Activated T-cell treated with anti-CD3 and anti-CD28 coated beads for 48 hours (primary cell): Measurements from ENCODE around the gene FES.
"Not testable (repeated sequence)": the region's sequence is repeated elsewhere in the genome, so short reads cannot be mapped to it uniquely, and the experiment has no call there.

Source experiments
- DNase-seq: peaks from one replicate; pipeline ENCODE4 v3.0.0-alpha.2; 2020; ENCODE audit warnings: low read depth

The FES gene

DNA sequence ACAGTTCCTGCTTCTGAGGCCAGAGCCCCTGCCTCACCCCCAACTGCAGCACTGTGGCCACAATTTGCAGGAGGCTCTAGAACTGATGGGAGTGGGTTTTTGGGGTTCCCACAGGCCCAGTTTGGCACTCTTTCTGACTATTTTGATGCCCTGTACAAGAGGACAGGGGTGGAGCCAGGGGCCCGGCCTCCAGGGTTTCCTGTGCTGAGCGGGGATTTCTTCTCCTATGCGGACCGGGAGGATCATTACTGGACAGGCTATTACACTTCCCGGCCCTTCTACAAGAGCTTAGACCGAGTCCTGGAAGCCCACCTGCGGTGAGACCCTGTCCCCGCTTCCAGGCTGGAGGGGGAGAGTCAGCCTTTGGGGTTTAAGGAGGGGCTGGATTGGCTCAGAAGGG, 25.7 kb downstream of the FES start:
- no peak for DNase-seq

DNA sequence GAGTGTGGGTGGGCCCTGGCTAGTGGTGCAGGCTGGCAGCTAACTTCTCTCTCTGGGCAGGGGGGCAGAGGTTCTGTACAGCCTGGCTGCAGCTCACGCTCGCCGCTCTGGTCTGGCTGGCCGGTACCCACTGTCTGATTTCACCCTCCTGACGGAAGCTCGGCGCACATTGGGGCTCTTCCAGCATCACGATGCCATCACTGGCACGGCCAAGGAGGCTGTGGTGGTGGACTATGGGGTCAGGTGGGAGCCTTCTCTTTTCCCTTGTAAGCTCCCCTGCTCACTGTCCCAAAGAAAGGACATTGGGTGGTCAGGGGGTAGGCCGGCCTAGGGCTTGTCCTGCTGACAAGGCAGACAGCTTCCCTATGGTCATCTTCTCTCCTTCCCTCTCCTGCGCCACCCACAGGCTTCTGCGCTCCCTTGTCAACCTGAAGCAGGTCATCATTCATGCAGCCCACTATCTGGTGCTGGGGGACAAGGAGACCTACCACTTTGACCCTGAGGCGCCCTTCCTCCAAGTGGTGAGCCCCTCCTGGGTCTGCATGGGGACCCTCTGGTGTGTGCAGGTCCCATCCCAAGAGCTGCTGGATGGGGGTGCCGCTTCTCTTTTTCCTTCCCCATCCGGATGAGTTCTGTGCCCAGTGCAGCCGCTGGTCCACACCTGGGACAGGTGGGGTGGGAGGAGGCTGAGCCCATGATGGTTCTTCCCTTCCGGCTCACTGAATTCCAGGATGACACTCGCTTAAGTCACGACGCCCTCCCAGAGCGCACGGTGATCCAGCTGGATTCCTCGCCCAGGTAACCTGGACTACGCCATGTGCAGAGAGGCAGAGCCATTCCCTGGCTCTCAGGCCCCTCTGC, 26.4 kb downstream of the FES start:
- DNase-seq, result no peak

DNA sequence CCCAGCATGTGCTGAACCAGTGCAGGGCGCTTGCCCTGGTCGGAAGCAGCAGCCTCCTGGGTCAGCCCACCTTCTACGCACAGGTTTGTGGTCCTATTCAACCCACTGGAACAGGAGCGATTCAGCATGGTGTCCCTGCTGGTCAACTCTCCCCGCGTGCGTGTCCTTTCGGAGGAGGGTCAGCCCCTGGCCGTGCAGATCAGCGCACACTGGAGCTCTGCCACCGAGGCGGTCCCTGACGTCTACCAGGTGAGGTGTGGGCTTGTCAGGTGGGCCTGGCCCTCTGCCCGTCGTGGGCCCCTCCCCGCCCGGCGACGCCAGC, 27.0 kb downstream of the FES start:
- DNase-seq, result no peak

DNA sequence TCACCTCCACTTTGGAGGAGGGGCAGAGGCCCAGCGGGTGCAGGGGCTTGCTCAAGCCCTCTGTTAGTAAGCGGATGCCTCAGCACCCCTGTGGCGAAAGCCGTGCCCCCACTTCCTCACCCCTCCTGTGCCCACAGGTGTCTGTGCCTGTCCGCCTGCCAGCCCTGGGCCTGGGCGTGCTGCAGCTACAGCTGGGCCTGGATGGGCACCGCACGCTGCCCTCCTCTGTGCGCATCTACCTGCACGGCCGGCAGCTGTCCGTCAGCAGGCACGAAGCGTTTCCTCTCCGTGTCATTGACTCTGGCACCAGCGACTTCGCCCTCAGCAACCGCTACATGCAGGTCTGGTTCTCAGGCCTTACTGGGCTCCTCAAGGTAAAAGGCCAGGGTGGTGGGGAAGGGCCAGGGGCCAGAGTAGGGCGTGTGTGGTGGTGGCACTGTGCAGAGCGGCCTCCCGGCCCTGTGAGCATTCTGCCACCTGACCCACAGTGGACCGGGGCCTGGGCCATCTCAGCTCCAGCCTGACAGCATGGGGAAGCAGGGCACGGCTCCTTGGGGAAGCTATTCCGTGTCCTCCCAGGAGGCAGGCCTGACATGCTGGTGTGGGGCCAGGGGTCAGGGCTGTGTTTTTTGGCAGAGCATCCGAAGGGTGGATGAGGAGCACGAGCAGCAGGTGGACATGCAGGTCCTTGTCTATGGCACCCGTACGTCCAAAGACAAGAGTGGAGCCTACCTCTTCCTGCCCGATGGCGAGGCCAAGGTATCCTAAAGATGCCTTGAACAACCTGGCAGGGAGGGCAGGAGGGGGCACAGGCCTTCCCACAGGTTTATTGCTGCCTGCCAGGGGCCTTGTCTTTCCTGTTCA, 27.8 kb downstream of the FES start:
- no peak for DNase-seq

DNA sequence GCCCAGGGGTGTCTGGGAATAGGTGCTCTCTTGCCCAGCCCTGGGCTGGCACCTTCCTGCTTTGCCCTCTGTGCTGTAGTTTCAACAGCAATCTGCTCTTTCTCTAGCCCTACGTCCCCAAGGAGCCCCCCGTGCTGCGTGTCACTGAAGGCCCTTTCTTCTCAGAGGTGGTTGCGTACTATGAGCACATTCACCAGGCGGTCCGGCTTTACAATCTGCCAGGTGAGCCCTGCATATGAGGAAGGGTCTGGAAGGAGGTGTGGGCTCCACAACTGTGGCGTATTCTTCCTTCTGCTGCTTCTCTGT, 28.4 kb downstream of the FES start:
- DNase-seq, result no peak

DNA sequence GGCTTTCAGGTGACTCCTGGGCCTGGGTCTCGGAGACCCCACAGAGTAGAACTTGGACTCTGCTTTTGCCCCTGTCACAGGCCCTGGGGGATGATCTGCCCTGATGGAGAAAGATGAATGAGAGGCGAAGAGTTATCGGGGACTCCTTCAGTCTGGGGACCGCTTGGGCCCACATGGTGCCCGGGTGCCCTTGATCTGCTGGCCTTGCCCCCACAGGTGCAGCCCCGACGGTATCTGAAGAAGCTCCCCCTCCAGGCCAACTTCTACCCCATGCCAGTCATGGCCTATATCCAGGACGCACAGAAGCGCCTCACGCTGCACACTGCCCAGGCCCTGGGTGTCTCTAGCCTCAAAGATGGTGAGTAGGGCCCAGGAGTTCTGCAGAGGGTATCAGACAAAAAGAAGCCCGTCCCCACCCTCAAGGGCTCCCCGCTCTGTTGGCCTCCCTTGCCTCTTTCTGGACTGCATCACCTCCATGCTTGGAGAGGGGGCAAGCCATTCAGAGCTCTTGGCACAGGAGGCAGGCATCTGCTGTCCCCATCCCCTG, 29.2 kb downstream of the FES start:
- DNase-seq, result no peak

DNA sequence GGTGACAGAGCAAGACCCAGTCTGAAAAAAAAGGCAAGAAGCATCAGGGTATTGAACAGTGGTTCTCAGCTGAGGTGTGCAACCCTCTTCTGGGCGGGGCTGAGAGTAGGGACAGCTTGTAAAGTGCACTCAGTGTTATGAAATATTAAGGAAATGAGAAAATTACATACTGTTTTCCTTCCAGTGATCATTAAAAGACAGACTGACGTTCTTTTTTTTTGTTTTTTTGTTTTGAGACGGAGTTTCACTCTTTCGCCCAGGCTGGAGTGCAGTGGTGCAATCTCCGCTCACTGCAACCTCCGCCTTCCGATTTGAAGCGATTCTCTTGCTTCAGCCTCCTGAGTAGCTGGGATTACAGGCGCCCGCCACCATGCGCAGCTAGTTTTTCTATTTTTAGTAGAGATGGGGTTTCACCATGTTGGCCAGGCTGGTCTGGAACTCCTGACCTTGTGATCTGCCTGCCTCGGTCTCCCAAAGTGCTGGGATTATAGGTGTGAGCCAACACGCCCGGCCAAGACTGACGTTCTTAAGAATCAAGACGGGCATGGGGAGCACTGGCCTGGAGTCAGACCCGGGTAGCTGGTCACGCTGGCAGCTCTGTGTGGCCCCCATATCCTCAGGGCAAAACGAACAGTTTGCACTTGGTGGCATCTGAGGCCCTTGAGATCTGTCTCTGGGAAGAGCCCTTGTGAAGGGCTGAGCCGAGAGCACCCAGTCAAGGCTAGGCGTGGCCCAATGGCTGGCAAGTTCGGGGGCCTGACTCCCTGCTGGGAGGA, 30.2 kb downstream of the FES start:
- DNase-seq, result no peak

DNA sequence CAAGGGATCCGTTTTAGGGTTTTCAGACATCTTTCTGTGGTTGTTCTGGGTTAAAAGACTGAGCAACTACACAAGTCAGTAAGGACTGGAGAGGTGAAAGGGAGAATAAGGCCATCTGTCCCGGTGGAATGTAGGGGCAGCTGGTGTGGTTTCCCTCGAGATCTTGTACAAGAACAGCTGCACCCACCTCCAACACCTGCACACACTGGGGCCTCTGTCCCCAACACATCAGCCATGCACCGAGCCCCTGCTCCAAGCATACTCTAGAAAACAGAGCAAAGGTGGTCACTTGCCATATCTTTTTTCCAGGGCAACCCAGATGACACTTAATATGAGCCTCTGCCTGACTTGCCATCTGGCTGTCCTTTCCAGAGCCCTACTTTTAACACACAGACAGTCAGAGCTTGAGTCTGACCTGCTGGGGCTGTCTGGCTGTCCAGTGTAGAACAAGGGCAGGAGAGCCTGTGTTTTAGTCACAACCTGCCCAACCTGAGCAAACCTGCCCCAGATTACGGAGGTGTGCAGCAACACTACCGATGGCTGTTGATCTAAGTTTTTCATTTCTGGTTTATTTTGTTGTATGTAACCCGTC, 31.0 kb downstream of the FES start:
- DNase-seq, result no peak

DNA sequence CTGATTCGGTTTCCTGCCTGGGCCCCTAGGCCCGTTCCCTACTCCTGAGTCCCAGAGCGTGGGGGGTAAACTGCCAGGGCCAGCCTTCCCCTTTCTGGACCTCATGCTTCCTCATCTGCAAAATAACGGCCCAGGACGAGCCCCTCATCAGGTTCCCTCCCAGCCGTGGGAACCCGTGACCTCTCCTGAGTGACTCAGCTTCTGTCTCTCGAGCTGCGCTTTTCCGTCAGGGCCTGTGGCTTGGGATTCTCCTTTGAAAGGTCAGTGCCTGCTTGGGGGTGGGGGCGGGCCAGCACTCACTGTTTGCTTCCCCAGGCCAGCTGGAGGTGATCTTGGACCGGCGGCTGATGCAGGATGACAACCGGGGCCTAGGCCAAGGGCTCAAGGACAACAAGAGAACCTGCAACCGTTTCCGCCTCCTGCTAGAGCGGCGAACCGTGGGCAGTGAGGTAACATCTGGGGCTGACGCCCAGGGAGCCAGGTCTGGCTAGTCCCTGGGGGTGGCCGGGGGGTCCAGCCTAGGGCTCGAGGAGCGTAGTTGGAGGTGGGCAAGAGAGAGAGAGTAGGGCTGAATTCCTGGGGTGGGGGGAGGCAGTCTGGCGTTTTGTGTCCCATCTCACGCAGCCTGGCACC, 31.6 kb downstream of the FES start:
- DNase-seq, result no peak

DNA sequence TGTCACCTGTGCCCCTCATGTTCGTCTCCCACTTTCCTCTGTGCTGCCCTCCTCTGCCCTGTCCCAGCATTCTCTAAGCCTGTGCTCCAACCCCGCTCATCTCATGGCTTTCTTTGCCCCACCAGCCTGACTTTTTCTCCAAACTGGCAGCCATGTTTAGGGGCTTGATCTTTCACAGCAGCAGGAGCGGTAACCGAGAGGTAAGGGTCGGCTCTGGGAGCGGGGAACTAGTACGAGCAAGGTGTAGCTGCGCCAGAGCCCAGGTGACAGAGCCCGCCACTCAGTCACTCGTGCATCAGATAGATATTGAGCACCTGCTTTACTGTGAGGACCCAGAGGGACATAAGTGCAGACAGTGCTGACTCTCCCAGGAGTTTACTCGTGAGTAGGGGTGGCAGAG, 32.2 kb downstream of the FES start:
- DNase-seq, result no peak

DNA sequence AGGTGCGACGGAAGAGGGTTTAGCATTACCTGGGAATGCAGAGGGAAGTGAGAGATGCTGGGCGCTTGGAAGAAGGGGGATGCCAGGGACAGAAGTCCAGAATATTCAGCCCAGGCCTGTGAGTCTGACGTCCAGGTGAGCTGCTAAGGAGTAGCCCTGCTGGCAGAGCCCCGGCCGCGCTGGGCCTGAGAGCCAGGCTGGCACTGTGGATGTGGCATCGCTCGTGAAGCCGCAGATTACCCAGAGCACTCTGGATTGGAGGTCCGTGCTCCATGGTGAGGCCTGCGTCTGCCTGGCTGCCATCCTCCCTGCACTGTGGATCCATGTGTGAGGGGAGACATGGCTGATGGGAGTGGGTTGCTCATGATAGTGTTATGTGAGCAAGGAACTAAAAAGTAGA, 33.3 kb downstream of the FES start:
- no peak for DNase-seq

DNA sequence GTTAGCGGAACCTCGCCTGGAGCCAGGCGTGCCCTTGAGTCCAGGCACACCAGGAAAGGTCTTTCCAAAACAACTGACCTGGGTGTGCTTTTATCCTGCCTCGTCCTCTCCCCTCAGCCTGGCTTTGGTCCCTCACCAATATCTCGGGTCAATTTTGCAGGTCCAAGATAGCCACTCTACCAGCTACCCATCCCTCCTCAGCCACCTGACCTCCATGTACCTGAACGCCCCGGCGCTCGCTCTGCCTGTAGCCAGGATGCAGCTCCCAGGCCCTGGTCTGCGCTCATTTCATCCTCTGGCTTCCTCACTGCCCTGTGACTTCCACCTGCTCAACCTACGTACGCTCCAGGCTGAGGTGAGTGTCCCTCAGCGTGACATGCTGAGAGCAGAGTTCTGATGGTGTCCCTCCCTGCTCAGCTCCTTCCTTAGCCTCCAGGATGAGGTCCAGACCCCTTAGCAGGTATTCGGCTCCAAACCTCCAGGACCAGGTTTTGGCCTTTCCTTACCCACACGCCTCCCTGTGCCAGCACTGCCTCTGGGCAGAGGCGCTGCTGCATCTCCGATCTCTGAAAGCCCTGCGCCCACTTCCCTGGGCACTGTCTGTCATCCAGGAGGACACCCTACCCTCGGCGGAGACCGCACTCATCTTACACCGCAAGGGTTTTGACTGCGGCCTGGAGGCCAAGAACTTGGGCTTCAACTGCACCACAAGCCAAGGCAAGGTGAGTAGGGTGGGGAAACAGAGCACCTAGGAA, 33.9 kb downstream of the FES start:
- no peak for DNase-seq

DNA sequence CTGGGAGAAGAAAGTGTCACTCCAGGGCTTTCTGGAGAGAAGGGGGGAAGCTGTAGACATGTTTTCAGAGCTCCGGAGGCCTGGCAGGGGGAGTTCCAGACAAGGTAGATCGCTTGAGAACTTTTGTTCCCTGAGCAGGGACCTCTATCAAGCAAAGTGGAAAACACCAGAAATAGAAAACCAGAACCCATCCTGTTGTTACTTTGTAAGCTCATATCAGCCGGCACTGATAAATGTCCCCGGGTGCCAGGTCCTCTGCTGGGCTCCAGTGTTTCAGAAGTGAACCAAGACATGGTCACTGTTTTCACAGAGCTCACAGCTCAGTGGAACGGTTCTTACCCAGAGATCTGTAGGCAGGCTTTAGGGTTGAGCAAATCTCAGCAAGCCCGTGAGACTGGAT, 34.5 kb downstream of the FES start:
- DNase-seq, result no peak

DNA sequence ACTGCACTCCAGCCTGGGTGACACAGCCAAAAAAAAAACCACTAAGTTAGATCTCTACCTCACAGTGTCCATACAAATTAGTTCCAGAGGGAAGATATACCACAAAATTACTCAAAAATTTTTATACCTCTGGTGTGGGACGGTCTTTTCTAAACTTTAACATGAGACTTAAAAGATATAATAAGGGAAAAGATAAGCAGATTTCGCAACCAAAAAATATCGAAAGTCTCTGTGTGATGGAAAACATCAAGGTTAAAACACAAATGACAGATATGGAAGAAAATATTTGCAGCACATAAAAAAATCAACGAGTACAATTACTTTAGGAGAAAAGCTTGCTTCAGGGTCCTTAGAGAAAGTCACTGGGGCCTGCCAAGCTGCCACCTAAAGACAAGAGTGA, 37.6 kb downstream of the FES start:
- no peak for DNase-seq

DNA sequence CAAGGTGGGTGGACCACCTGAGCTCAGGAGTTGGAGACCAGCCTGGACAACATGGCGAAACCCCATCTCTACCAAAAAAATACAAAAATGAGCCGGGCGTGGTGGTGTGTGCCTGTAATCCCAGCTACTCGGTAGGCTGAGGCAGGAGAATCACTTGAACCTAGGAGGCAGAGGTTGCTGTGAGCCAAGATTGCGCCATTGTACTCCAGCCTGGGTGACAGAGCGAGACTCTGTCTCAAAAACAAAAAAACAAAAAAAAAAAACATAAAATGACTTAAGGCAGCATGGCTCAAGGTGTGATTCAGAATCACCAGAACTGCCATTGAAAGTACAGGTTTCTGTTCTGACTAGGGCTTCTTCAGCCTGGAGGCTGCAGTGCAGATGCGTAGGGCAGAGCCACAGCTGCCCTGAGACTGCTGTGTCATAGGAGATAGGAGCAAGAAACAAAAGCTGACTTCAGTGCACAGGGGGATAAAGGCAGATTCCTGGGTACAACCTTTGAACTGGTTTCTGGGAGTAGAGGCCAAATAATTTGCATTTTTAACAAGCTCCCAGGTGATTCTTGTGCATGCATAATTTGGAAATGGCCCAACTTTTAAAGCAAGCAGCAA, 38.5 kb downstream of the FES start:
- DNase-seq, result not testable (repeated sequence)

DNA sequence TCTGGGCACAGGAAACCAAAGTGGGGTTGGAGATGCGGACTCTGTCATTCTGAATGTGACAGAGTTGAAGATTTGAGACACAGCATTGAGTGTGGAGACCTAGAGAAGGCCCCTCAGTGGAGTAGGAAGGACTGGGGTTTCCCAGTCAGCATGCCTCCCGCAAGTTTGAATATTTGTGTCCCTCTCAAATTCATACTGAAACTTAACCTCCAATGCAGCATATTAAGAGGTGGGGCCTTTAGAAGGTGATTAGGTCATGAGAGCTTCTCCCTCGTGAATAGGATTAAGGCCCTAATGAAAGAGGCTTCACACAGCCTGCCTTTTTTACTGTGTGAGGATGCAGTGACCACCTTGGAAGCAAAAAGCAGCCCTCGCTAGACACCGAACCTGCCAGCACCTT, 40.1 kb downstream of the FES start:
- no peak for DNase-seq

DNA sequence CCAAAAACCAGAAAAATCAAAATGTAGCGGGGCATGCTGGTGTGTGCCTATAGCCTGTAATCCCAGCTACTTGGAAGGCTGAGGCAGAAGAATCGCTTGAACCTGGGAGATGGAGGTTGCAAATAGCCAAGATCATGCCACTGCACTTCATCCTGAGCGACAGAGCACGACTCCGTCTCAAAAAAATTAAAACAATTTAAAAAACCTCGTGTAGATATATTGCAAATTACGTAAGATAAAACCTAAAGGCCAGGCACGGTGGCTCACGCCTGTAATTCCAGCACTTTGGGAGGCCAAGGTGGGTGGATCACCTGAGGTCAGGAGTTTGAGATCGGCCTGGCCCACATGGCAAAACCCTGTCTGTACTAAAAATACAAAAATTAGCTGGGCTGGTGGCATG, 42.5 kb downstream of the FES start:
- not testable (repeated sequence) for DNase-seq

DNA sequence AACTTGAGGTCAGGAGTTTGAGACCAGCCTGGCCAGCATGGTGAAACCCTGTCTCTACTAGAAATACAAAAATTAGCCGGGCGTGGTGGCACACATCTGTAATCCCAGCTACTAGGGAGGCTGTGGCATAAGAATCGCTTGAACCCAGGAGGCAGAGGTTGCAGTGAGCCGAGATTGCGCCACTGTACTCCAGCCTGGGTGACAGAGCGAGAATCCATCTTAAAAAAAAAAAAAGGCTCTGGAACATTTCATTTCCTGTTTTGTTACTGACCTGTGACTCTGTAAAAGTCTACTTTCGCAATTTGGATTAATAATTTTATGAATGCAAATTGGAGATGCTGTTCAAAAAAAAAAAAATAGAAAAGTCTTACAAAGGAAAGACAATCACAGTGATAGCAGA, 43.8 kb downstream of the FES start:
- not testable (repeated sequence) for DNase-seq

DNA sequence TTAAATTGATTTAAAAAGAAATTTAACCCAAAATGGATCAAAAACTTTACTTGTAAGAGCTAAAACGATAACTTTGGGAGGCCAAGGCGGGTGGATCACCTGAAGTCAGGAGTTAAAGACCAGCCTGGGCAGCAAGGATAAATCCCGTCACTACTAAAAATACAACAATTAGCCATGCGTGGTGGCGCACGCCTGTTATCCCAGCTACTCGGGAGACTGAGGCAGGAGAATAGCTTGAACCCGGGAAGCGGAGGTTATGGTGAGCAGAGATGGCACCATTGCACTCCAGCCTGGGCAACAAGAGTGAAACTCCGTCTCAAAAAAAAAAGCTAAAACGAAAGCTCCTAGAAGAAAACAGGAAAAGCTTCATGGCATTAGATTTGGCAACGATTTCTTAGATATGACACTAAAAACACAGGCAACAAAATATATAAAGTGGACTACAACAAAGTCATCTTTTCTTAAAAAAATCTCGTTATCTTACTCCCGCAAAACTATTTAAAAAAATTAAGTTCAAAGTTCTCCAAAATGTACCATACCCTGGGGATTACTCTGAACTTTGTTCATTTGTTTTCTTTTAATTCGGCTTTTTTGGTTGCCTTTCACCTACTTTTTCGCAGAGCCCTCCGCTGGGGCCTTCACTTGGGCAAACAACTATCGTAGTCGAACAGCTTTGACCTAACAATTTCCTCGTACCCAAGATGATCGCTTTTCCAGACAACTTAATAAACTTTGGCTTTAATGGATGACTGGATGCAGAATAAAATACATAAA, 45.1 kb downstream of the FES start:
- no peak for DNase-seq
